Endodermal cell (in vitro differentiated cells): Measurements from ENCODE around the gene COX7A2. TPM values are rescaled to one million over a fixed set of nuclear protein-coding genes. Genes with fewer than 3 reads are reported as not detected.

Experiments used
- DNase-seq: peaks from one replicate; pipeline ENCODE4 v3.0.0-alpha.2; 2017
- H3K27ac ChIP-seq: 2 replicates; pipeline ENCODE4 v1.5.1; 2013; ENCODE audit warnings: mild to moderate bottlenecking, low read depth, low read length, moderate library complexity
- H3K27me3 ChIP-seq: 2 replicates; pipeline ENCODE4 v1.6.1; 2013; ENCODE audit warnings: mild to moderate bottlenecking, low read length, moderate library complexity; ENCODE audit not compliant: insufficient read depth, control insufficient read depth, poor library complexity, severe bottlenecking
- H3K36me3 ChIP-seq: 2 replicates; pipeline ENCODE4 v1.7.0; 2013; ENCODE audit warnings: mild to moderate bottlenecking, low read length, moderate library complexity; ENCODE audit not compliant: control insufficient read depth, insufficient read depth
- H3K4me1 ChIP-seq: one replicate; pipeline ENCODE4 v1.7.0; 2013; ENCODE audit warnings: low read length; ENCODE audit not compliant: control insufficient read depth, insufficient read depth
- H3K4me3 ChIP-seq: 2 replicates; pipeline ENCODE4 v1.5.1; 2013; ENCODE audit warnings: mild to moderate bottlenecking, low read length, moderate library complexity
- H3K9ac ChIP-seq: 2 replicates; pipeline ENCODE4 v1.6.1; 2013; ENCODE audit warnings: mild to moderate bottlenecking, low read length, moderate library complexity; ENCODE audit not compliant: poor library complexity, severe bottlenecking; ENCODE audit errors: extremely low read depth
- H3K9me3 ChIP-seq: 2 replicates; pipeline ENCODE4 v1.6.1; 2013; ENCODE audit warnings: mild to moderate bottlenecking, low read length, moderate library complexity; ENCODE audit not compliant: control insufficient read depth
- H3K27ac Mint-ChIP-seq: 2 replicates; pipeline ENCODE4 v1.8.0; 2020; ENCODE audit warnings: mixed read lengths
- H3K27me3 Mint-ChIP-seq: 2 replicates; pipeline ENCODE4 v1.8.0; 2021; ENCODE audit warnings: mild to moderate bottlenecking, mixed read lengths; ENCODE audit not compliant: insufficient read depth
- H3K36me3 Mint-ChIP-seq: 2 replicates; pipeline ENCODE4 v1.8.0; 2020; ENCODE audit warnings: low read depth, mixed read lengths
- H3K4me1 Mint-ChIP-seq: 2 replicates; pipeline ENCODE4 v1.8.0; 2020; ENCODE audit warnings: mixed read lengths
- H3K4me3 Mint-ChIP-seq: 2 replicates; pipeline ENCODE4 v1.8.0; 2020; ENCODE audit warnings: mild to moderate bottlenecking, moderate library complexity, mixed read lengths
- H3K9me3 Mint-ChIP-seq: 2 replicates; pipeline ENCODE4 v1.8.0; 2020; ENCODE audit warnings: mild to moderate bottlenecking, mixed read lengths
- WGBS, 2 experiments: methylation state at CpG; one replicate each; pipeline versions ENCODE4 v1.1.5 to v1.1.7; 2013; ENCODE audit warnings: missing lambda C conversion rate in 2 of 2, mixed read lengths in 1 of 2; ENCODE audit not compliant: insufficient coverage in 1 of 2, insufficient read length in 1 of 2; 5-methylcytosine and 5-hydroxymethylcytosine counted together
- total RNA-seq, 2 donors: library from RNA; stranded (reverse); fragmentation: NEBNext Ultra II Directional in 1 of 2; extraction: Animal tissue kit (Norgen Biotek cat#: 25700) in 1 of 2; gene quantifications; 2 replicates in 1 of 2; 3 replicates in 1 of 2; pipeline ENCODE4 v1.2.1, GENCODE V29; 2021
- TF ChIP-seq, protein P1 (sequence below): fragments of 200-600 bp; sonication (generic); conservative IDR thresholded peaks from 2 replicates; pipeline ENCODE4 v1.5.0; 2021; ENCODE audit warnings: antibody characterized with exemption, mild to moderate bottlenecking

COX7A2 gene
- total RNA-seq, 2 donors from 2014 or later: 399 to 472 TPM

DNA sequence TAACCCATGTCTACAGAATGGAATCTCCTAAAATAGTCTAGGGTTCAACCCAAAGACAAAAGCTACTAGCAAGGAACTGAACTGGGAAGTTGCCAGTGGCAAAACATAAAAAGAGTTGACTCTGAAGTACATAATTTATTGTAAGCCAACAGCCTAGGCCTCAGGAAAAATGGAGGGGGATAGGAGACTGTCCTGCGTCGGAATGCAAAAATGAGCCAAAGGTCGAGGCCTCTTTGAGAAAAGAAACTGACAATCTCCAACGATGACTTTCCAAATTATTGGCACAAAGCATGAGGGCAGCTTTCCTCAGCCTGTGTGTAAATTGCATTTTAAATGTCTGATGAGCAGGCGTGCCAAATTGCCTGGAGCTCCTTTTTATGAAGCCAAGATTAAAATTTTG is 39.9 kb downstream of the COX7A2 start:
- Mint-ChIP-seq H3K27me3 (peaks cover 89% of the 10 kb centered on the region), H3K27ac (no peak overlapping the region), H3K4me3 (no peak overlapping the region), H3K36me3 (no peaks in the 10 kb centered on the region), H3K4me1 (peaks cover 44% of the 10 kb centered on the region), H3K9me3 (no peaks in the 10 kb centered on the region)
- Histone ChIP-seq H3K4me3 (no peak overlapping the region), H3K9me3 (no peaks in the 10 kb centered on the region), H3K36me3 (no peaks in the 10 kb centered on the region), H3K27ac (no peak overlapping the region), H3K4me1 (peaks cover 3% of the 10 kb centered on the region), H3K27me3 (peaks cover 96% of the 10 kb centered on the region), H3K9ac (no peak overlapping the region)
- WGBS, 2 experiments: 63% methylated on average over 4 to 5 of the region's 5 CpGs
- DNase-seq: no peak
- TF ChIP-seq, protein P1, sequence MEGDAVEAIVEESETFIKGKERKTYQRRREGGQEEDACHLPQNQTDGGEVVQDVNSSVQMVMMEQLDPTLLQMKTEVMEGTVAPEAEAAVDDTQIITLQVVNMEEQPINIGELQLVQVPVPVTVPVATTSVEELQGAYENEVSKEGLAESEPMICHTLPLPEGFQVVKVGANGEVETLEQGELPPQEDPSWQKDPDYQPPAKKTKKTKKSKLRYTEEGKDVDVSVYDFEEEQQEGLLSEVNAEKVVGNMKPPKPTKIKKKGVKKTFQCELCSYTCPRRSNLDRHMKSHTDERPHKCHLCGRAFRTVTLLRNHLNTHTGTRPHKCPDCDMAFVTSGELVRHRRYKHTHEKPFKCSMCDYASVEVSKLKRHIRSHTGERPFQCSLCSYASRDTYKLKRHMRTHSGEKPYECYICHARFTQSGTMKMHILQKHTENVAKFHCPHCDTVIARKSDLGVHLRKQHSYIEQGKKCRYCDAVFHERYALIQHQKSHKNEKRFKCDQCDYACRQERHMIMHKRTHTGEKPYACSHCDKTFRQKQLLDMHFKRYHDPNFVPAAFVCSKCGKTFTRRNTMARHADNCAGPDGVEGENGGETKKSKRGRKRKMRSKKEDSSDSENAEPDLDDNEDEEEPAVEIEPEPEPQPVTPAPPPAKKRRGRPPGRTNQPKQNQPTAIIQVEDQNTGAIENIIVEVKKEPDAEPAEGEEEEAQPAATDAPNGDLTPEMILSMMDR: no peak

DNA sequence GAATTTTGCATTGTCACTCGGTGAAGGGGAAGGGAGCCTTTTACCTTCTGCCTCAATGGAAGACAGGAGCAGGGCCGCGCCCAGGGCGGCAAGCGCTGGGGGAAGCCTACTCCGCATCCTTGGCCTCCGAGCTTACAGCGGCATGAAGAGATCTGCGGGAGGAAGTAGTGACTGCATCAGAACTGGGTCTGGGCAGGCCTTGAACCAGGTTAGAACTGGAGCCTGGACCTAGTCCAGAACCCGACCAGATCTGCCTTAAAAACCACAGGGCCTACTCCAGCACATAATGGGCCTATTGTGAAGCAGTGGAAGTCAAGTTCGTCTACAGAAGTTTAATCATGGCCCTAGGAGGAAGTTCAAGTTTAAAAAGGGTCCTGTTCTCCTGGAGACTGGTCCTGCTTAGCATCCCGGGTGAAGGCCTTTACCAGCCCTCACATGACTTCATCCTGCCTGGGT is 40.9 kb downstream of the COX7A2 start:
- no peak overlapping the region for H3K9ac ChIP-seq
- TF ChIP-seq, protein P1: no peak
- peaks cover 34% of the 10 kb centered on the region for H3K4me1 Mint-ChIP-seq
- peak overlapping the region; percentile 72 for H3K4me3 ChIP-seq
- H3K4me3 Mint-ChIP-seq: peak overlapping the region; percentile 59
- peaks cover 86% of the 10 kb centered on the region for H3K27me3 ChIP-seq
- WGBS, 2 experiments: 33 to 35% methylated on average over 6 to 12 of the region's 12 CpGs
- H3K9me3 Mint-ChIP-seq: no peaks in the 10 kb centered on the region
- H3K36me3 Mint-ChIP-seq: no peaks in the 10 kb centered on the region
- no peaks in the 10 kb centered on the region for H3K36me3 ChIP-seq
- no peak overlapping the region for H3K27ac ChIP-seq
- H3K4me1 ChIP-seq: peaks cover 3% of the 10 kb centered on the region
- peaks cover 78% of the 10 kb centered on the region for H3K27me3 Mint-ChIP-seq
- no peak overlapping the region for H3K27ac Mint-ChIP-seq
- peak; percentile 53 for DNase-seq
- H3K9me3 ChIP-seq: no peaks in the 10 kb centered on the region

DNA sequence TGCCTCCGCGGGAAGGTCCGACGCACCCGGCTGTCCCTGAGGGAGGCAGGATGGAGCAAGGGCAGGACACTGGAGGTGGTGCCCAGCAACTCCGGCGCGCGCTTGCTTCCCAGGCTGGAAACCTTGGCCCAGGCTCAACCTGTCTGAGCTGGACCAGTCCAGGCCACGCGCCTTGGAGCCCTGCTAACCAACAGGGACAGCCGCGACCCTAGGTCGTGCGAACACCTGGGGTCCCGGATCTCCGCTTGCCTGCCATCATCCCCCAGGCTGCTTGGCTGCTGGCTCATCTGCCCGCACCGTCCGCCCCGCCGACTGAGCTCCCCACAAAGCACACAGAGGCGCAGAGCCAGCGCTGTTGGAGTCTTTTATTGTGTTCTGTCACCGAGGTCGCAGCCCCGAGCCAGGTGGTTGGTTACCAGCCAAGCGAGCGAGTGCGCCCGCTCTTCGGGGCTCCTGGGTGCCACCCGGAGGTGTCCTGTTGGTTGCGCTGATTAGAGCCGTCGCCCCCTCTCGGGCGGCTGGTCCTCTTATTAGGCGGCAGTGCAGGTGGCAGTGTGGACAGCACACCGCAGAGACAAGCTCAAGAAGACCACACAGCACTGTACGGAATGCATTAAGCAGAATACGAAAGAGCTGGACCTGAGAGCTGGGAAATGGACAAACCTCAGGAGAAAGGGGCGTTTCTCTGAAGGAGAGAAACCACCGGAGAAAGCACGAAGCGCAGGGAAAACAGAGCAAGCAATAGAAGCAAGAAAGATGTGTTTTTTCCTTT is 41.5 kb downstream of the COX7A2 start:
- Mint-ChIP-seq H3K4me1 (peaks cover 28% of the 10 kb centered on the region), H3K4me3 (peak overlapping the region; percentile 59), H3K9me3 (no peaks in the 10 kb centered on the region), H3K27ac (no peak overlapping the region), H3K36me3 (no peaks in the 10 kb centered on the region), H3K27me3 (peaks cover 72% of the 10 kb centered on the region)
- peak; percentile 86 for DNase-seq
- Histone ChIP-seq H3K36me3 (no peaks in the 10 kb centered on the region), H3K9me3 (no peaks in the 10 kb centered on the region), H3K27me3 (peaks cover 80% of the 10 kb centered on the region), H3K27ac (no peak overlapping the region), H3K9ac (no peak overlapping the region), H3K4me3 (peak overlapping the region; percentile 72), H3K4me1 (peaks cover 3% of the 10 kb centered on the region)
- TF ChIP-seq, protein P1: peak; percentile 50
- 3 to 4% methylated on average over 22 to 46 of the region's 46 CpGs for WGBS, 2 experiments
